Fibroblast of skin of left biceps (primary cell): ENCODE measurements around the gene RCN2.

Source experiments
- DNase-seq, 2 experiments: peaks; one replicate each; pipeline ENCODE4 v3.0.0-alpha.2; 2013; ENCODE audit warnings: low read depth in 2 of 2

Gene RCN2

DNA sequence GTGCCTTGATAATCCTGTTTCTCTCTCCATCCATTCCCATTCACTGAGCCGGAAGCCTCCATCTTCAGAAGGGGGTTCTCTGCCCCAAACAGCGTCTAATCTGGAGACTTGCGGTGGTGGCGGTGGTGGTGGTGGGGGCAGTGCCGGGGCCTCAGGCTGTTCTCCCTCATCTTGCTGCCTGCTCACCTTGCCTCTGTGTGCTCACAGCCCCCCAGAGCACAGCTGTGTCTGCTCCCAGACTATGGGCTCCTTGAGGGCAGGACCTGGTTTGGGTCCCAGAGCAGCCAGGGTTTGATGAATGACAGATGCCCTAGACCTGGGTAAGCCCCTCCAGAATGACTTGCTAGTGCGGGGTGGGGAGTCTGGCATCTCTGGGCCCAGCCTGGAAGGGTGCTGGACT is 62.9 kb downstream of the RCN2 start:
- DNase-seq = no peak

DNA sequence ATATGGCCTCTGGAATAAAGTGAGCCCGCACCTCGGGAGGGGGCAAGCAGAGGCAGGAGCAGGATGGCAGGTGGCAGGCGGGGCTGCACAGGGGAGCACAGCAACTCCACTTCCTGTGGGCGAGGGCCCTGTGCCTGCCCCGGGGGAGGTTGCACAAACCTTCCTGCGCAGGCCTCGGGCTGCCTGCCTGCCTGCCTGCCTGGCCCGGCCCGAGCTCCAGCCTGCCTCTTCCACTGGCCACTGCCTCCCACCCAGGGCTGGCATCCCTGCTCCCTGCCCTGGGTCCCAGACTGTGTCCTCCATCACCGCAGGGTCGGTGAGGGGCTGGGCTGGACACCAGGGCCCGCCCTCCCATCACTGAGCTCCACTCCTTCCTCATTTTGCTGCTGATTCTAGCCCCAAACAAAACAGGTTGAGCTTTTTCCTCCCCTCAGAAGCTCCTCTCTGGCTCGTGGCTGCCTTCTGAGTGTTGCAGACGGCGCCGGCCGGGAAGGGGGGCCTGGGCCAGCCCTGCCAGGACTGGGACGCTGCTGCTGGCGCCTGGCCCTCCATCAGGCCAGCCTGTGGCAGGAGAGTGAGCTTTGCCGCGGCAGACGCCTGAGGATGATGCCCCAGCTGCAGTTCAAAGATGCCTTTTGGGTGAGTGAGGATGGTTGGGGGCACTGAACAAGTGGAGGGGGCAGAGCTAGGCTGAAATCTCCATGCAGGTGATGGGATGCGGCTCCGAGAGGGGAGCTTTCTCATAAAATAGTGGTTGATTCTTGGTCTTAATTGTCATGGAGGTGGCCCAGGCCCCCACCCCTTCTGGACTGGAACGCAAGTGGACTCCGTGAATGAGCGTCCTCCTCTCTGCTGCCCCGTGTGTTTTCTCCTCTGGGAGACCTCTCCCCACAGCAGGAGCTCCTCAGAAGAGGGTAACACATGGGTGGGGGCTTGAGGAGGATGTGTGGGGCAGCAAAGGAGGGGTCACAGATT is 63.7 kb downstream of the RCN2 start, which contains the start of gene PSTPIP1:
TSS of gene PSTPIP1 (plus strand) at position 156 of the 975 bp plus-strand sequence. CDS start at position 604, 448 bp downstream.
- no peak for DNase-seq

DNA sequence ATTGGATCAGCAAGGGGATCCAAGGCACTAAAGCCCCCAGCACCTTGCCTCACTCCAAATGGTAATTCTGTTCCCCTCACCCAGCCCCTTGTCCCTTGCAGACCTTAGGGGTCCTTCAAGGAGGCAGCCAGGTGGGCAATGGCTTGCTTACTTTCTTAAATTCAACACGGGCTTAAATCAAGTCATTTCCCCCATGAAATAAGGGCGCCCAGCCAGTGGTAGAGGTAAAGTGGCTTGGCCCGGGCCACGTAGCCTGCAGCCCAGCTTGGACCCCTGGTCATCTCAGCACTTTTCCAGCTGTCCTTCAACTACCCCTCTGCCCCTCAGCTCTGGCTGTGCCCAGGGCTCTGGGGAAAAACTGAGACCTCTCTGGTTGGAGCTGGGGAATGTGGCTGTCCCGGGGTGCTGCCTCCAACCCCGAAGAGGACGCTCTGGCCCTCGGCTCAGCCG is 64.6 kb downstream of the RCN2 start:
- no peak for DNase-seq

DNA sequence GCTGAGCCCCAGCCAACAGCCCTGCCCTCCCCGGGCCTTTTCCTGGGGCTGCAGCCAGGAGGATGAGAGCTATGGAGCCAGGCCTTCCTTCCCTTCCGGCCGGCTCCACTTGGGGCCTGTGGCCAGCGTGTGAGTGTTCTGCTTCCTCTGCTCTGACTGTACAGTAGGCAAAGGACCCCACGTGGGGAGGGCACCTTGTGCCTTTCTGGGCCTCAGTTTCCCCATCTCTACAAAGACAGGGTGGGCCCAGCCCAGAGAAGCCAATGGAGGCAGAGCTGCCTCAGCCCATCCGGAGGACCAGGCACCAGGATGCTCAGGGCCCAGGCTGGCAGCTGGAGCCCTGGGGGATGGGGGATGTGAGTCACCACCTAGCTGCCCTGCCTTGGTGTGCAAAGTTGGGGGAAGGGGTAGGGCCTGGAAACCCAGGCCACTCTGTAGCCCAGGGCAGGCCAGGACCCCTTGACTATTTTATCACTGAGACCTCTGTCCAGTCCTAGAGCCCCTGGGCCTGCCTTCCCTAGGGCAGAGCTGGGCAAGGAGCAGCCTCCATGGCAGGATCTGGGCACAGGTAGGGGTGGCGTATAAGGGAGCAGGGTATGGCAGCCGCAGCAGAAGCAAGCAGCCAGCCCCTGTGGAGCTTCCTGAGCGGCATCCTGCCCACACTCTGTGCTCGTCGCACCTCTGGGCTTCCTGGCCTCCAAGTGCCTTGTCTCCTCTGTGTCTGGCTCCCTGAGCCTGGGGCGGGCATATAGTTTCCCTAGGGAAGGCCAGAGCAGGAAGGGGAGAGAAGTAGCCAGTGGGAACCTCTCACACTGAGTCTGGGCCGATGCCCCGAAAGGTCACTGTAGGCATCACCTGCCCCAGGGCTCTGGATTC is 65.2 kb downstream of the RCN2 start:
- DNase-seq = no peak

DNA sequence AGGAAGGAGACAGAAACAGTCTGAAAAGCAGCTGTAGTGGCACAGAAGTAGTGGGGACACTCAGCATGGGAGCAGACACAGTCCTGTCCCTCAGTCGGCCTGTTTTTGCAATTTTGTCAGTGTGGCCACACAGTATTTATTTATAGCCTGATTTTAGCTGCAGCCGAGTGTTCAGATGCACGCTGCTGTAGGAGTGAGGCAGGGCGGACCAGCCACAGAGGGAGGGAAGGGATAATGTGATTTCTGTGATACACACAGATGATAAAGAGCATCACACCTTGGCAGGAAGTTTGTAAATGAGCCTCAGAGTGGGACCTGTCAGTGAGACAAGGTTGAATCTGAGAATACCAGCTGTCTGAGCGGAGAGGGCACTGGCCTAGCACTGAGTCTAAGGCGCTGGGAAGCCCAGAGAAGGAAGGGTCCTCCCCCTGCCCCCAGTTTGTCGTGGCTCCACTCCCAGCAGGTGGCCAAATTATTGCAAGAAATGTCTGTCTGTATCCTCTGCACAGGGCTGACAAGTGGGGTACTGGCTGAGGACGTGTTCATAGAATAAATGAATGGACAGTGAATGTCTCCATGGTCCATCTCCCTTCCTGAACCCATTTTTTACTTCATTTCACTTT is 67.2 kb downstream of the RCN2 start:
- no peak for DNase-seq

DNA sequence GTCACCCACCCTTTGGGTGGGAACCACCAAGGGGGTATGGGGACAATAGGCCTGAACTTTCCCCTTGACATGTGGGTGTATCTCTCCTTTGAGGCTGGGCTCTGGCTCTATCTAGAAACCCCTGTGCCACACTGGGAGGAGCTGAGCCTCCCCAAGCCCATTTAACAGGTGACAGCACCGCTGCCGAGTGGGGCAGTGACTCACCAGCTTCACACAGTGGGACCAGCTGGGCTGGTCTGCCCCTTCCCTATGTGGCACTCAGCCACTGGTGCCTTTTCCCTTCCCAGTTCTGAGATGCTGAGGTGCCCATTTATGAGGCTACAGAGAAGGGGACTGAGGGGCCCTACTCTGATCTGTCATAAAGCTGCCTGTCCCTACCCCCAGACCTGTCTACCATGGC is 68.4 kb downstream of the RCN2 start:
- DNase-seq = no peak

DNA sequence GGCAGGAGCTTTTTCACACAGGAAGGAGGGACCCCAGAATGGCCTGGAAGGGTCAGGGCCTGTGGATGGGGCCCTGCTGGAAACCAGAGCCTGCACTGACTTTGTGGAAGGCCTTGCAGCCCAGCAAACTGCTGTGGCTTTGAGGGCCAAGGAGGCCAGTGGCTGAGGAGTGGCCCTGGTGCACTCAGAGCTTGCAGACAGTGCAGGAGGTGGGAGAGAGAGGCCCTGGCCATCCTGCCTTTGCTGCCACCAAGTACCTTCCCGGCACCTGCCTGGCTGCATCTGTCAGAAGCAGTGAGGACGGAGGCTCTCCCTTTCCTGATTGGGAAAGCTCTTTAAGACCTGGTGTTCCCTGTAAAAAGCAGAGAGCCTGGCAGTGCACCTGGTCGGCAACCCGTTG is 69.8 kb downstream of the RCN2 start:
- DNase-seq = no peak

DNA sequence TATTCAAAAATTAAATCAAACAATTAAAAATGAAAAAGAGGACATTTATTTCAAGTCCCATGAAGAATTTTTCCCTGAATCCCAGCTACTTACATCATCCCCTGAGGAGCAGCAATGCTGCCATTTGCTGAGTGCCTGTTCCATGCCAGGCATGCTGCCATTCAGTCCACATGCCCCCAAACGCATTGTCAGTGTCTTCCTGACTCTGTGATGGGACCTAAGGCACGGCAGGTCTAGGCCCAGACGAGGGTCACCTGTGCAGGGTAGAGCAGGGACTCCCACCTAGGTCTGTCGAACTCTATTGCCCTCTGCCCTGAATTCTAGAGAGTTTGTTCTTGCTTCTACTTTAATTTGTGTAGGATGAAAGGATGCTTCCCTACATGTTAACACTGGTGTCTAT is 70.4 kb downstream of the RCN2 start:
- no peak for DNase-seq

DNA sequence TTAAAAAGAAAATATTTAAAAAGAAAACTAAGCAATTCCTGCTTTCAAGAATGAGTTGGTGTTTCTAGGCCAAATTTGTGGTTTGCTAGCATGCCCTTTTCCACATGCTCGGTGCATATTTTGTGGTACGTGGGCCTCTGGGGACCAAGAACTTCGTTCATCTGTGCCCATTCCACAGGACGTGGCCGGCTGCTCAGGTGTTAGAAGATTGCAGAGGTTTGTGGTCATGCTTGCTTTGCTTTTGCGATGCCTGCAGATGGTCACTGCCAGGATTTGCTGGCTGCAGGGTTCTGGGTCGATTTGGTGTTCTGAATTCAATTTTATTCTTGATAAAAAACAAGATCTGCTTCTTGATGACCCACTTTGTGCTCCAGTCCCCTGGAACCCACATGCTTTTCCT is 70.9 kb downstream of the RCN2 start:
- DNase-seq = no peak

DNA sequence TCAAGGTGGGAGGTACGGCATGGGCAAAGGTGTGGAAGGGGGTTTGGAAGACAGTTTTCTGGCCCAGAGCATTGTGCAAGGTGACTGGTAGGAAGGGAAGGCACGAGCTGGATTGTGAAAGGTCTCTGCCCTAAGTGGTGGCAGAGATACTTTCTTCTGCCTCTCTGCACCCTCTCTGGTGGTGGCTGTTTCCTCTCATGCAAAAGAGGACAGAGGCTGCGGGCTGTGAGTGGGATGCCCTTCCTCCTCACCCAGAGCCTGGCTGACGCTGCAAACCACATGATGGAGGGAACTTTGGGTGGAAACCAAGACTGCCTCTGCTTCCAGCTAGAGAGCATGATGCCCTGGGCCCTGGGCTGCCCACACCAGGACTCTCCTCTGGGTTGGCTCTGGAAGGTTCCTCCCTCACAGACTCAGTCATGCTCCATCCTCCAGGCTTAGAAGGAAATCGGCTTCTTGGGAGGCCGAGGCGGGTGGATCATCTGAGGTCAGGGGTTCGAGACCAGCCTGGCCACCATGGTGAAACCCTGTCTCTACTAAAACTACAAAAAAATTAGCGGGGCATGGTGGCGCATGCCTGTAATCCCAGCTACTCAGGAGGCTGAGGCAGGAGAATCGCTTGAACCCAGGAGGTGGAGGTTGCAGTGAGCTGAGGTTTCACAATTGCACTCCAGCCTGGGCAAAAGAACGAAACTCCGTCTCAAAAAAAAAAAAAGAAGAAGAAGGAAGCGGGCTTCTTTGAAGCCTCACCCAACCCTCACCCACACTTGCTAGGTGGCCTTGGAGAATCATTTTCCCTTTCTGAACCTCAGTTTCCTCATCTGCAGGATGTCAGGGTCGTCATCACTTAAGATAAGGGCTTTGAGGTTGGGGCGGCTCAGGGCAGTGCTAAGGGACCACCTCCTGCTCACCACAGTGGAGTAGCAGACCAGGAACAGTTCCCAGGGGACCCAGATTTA is 71.7 kb downstream of the RCN2 start:
- no peak for DNase-seq
